Lower lobe of right lung (tissue), 2 donors: Measurements from ENCODE around the gene CUL3. TPM values are rescaled to one million over a fixed set of nuclear protein-coding genes. Genes with fewer than 3 reads are reported as not detected.

ENCODE experiments used
- ATAC-seq, 2 donors: fragments of 200-7000 bp; cut with Tn5 transposase; one replicate each; pipeline ENCODE4 v1.9.1; 2020 to 2022; ENCODE audit warnings: mild to moderate bottlenecking in 2 of 2, moderate library complexity in 2 of 2
- DNase-seq: peaks from one replicate; pipeline ENCODE4 v3.0.0-alpha.2; 2020
- H3K27ac ChIP-seq: fragments of 200-600 bp; one replicate; pipeline ENCODE4 v1.8.0; 2022
- H3K27me3 ChIP-seq: fragments of 200-600 bp; one replicate; pipeline ENCODE4 v1.8.0; 2022; ENCODE audit warnings: low read depth
- H3K36me3 ChIP-seq: fragments of 200-600 bp; one replicate; pipeline ENCODE4 v1.8.0; 2022; ENCODE audit warnings: mild to moderate bottlenecking
- H3K4me1 ChIP-seq: fragments of 200-600 bp; one replicate; pipeline ENCODE4 v1.8.0; 2022
- H3K4me3 ChIP-seq: fragments of 200-600 bp; one replicate; pipeline ENCODE4 v1.8.0; 2022; ENCODE audit warnings: mild to moderate bottlenecking
- H3K9me3 ChIP-seq: fragments of 200-600 bp; one replicate; pipeline ENCODE4 v1.8.0; 2022
- intact Hi-C: fragments of 100-400 bp; cut with DNase I; formaldehyde crosslinking; loops from one replicate; pipeline ENCODE4 v1.11.0; 2022
- total RNA-seq: library from RNA; stranded (reverse); fragmentation: NEBNext Ultra II Directional; extraction: Animal tissue kit (Norgen Biotek cat#: 25700); gene quantifications from one replicate; pipeline ENCODE4 v1.2.1, GENCODE V29; 2021
- TF ChIP-seq, protein P1 (sequence below): fragments of 200-600 bp; IDR thresholded peaks from one replicate; pipeline ENCODE4 v1.8.0; 2022; ENCODE audit warnings: antibody characterized with exemption, mild to moderate bottlenecking
- donor health status: DM: no; HTN: yes; CAD: no; lungs with severe emphysema.

The CUL3 gene
- total RNA-seq, 1 donor from 2014 or later: 79.2 TPM

DNA sequence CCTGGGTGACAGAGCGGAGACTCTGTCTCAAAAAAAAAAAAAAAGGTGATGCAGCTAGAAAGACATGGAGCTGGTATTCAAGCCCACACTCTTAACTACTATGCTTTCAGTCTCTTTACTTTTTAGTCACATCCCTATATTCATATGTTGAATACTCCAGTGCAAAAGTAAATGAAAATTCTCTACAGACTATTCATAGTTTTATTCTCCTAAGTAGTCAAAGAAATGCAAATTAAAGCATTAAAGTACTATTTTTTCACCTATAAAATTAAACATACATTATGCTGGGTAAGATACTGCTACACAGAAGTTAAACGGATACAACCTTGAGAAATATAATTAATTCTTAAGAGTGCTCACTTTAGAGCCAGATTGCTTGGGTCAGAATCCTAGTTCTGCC lies 7.6 kb downstream of the CUL3 start:
- Histone ChIP-seq H3K27ac (no peak overlapping the region), H3K36me3 (no peaks in the 10 kb centered on the region), H3K4me1 (peaks cover 89% of the 10 kb centered on the region), H3K27me3 (no peaks in the 10 kb centered on the region), H3K4me3 (no peak overlapping the region), H3K9me3 (no peaks in the 10 kb centered on the region)
- TF ChIP-seq, protein P1, sequence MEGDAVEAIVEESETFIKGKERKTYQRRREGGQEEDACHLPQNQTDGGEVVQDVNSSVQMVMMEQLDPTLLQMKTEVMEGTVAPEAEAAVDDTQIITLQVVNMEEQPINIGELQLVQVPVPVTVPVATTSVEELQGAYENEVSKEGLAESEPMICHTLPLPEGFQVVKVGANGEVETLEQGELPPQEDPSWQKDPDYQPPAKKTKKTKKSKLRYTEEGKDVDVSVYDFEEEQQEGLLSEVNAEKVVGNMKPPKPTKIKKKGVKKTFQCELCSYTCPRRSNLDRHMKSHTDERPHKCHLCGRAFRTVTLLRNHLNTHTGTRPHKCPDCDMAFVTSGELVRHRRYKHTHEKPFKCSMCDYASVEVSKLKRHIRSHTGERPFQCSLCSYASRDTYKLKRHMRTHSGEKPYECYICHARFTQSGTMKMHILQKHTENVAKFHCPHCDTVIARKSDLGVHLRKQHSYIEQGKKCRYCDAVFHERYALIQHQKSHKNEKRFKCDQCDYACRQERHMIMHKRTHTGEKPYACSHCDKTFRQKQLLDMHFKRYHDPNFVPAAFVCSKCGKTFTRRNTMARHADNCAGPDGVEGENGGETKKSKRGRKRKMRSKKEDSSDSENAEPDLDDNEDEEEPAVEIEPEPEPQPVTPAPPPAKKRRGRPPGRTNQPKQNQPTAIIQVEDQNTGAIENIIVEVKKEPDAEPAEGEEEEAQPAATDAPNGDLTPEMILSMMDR: no peak
- intact Hi-C loops: no loop called here
- no peak for DNase-seq
- no peak for ATAC-seq

DNA sequence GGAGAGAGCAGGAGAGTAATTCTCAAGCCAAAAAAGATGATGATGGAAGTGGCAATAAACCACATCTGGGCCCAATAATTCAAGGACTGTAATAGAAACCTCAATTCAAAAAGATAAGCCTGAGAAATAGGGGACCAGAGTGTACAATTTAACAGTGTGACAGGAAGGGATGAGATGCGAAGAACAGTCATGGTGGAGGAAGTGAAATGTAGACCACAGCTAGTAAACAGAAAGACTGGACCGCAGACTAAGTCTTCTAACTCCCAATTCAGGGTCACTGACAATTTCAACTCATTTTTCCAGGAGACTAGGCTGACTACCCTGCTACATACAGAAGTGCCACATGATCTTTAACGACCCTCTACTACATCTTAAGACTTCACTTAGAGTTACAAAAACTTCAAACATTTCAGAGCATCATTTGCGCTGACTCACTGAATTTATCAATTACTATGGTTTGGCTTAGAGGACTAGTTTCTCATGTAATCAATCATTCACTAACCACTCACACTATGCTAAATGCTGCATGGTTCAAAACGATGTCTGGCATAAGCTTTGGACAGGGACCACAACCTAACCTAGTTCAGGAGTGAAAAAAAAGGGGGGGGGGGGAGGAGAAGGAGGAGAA lies 9.0 kb downstream of the CUL3 start:
- no peak overlapping the region for H3K27ac ChIP-seq
- no peak overlapping the region for H3K4me3 ChIP-seq
- intact Hi-C loops: no loop called here
- H3K27me3 ChIP-seq: no peaks in the 10 kb centered on the region
- DNase-seq (no peak), ATAC-seq (no peak)
- no peaks in the 10 kb centered on the region for H3K9me3 ChIP-seq
- H3K36me3 ChIP-seq: no peaks in the 10 kb centered on the region
- peaks cover 91% of the 10 kb centered on the region for H3K4me1 ChIP-seq
- TF ChIP-seq, protein P1: no peak

DNA sequence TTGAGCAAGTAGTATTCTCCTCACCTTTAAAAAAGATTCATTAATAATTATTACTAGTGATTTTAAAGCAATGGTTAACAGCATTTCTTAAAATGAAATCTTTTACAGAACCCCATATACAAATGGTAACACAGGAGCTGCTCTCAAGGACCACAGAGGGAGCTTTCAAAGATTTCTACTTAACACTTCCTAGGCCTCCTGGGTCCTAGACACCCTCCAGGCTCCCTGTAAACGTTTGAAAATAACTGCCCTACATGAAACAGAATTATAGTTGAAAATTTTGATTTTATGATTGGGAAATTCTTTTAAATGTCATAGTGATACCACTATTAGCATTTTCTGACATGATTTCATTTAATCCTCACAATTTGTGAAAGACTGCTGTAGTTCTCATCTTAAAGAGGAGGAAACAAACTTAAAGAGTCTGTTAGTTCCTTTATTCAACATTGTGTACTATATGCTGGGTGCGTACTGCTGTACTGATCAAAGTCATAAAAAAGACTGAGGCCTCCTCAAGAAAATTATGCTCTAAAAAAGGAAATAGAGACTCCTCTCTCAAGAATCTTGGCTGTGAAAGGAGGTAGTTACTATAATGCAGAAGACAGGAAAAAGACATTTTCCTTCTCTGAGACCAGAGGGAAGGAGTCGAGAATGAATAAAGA lies 10.6 kb downstream of the CUL3 start:
- Histone ChIP-seq H3K27ac (no peak overlapping the region), H3K36me3 (no peaks in the 10 kb centered on the region), H3K27me3 (no peaks in the 10 kb centered on the region), H3K9me3 (no peaks in the 10 kb centered on the region), H3K4me1 (peaks cover 91% of the 10 kb centered on the region), H3K4me3 (no peak overlapping the region)
- TF ChIP-seq, protein P1: no peak
- ATAC-seq (peak in 1 of 2 donors; percentile 39), DNase-seq (no peak)
- intact Hi-C loops: no loop called here

DNA sequence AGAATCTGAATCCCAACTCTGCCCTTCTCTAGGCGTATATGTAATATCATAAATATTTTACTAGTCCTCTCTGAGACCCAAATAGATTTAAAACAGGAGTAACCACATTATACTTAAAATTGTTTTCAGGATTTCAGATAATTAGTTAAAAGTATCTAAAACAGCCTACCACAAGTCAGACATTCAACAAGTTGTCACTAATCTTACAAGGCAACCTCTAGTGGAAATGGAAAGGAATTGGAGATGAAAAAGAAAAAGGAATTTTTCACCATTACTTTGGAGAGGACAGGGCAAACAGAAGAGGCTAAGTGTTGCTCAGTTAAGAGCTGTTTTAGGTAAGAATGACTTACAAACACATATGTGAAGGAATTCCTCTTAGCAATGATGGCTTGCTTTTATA lies 11.4 kb downstream of the CUL3 start:
- ATAC-seq (peak in 1 of 2 donors; percentile 45), DNase-seq (no peak)
- TF ChIP-seq, protein P1: no peak
- no peaks in the 10 kb centered on the region for H3K9me3 ChIP-seq
- intact Hi-C loops: no loop called here
- H3K27ac ChIP-seq: no peak overlapping the region
- H3K27me3 ChIP-seq: no peaks in the 10 kb centered on the region
- H3K4me1 ChIP-seq: peaks cover 91% of the 10 kb centered on the region
- H3K4me3 ChIP-seq: no peak overlapping the region
- no peaks in the 10 kb centered on the region for H3K36me3 ChIP-seq

DNA sequence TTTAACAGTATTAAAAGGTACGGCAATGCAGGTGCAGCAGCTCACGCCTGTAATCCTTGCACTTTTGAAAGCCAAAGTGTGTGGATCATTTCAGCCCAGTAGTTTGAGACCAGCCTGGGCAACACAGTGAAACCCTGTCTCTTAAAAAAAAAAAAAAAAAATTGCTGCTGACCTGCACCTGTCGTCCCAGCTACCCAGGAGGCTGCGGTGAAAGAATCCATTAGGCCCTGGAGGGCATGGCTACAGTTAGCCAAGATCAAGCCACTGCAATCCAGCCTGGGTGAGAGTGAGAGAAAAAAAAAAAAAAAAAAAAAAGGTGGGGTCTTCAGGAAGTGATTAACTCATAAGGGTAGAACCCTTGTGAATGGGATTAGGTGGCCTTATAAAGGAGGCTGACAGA lies 12.8 kb downstream of the CUL3 start:
- TF ChIP-seq, protein P1: no peak
- intact Hi-C loops: no loop called here
- DNase-seq (no peak), ATAC-seq (no peak)
- no peaks in the 10 kb centered on the region for H3K9me3 ChIP-seq
- no peaks in the 10 kb centered on the region for H3K36me3 ChIP-seq
- H3K4me1 ChIP-seq: peaks cover 95% of the 10 kb centered on the region
- H3K27me3 ChIP-seq: no peaks in the 10 kb centered on the region
- no peak overlapping the region for H3K4me3 ChIP-seq
- no peak overlapping the region for H3K27ac ChIP-seq
